NCI-H187 treated with DMSO at 0.1 percent for 48 hours (cell line): ENCODE results near the gene PEX26.
"Not testable (repeated sequence)": the region's sequence is repeated elsewhere in the genome, so short reads cannot be mapped to it uniquely, and the experiment has no call there.

Experiments used
- DNase-seq: peaks from one replicate; lab custom pipeline; 2025; lab: John Stamatoyannopoulos, UW

PEX26 gene

DNA sequence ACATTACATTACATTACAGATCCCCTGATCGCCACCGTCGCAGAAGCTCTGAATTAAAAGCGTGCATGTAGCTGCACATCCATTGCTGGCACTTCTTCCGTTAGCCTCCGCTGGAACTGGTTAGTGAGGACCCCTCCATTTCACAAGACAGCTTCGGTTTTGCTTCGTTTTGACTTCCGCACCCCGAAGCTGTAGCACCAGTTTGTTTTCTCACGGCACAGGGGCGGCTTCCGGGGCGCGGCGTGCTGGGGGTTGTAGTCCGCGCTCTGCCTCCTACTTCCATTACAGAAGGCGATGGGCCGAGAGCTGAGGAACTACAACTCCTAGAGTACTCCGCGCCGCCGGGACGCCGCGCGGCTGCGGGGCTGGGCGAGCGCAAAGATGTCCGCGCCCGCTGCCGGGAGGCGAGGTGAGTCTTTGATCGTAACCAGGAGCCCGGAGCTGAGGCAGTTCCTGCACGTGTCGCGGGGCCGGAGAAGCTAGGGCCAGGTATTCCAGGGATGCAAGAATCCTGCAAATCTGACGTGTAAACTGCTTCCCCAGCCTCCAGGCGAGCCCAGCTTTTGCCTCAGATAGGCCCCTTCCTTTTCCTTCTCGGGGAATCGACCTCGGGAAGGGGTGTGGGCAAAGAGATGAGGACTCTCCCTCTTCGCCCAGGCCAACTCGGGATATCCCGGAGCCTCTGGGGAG, at the start of gene PEX26:
TSS of gene PEX26 (plus strand) at position 352 of the 690 bp plus-strand sequence. CDS start 387 bp downstream, outside the sequence.
- DNase-seq, result peak; percentile 31

DNA sequence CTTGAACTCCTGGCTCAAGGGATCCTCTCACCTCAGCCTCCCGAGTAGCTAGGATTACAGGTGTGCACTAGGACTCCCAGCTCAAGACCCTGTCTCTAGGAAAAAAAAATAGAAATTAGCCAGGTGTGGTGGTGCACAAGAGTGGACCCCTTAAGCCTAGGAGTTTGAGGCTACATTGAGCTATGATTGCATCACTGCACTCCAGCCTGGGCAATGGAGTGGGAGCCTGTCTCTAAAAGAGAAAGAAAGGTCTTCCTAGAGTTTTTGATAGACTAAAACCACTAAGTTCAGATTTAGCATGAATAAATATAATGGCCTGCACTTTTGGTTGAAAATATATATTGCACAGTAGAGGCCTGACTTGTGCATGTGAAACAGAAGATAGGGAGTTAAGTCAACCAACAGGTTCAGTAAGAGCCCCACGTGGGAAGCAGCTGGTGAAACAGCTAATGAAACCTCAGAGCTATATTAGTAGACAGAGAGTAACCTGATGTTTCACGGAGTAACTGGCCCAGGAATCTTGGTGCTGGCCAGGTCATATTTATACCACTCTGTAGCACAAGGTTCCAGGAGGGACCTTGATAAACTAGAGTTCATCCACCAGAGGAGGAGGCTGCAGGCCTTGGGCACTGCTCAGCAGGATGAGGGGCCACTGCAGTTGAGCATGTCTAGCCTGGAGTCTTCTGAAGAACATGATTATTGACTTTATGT, 48.8 kb upstream of the PEX26 start:
- no peak for DNase-seq

- DNase-seq, result no peak
Measured at GRCh38 chr22:18029686-18030267, 48.0 kb upstream of the PEX26 start.

- no peak for DNase-seq
Measured at GRCh38 chr22:18031695-18032454, 45.9 kb upstream of the PEX26 start.

DNA sequence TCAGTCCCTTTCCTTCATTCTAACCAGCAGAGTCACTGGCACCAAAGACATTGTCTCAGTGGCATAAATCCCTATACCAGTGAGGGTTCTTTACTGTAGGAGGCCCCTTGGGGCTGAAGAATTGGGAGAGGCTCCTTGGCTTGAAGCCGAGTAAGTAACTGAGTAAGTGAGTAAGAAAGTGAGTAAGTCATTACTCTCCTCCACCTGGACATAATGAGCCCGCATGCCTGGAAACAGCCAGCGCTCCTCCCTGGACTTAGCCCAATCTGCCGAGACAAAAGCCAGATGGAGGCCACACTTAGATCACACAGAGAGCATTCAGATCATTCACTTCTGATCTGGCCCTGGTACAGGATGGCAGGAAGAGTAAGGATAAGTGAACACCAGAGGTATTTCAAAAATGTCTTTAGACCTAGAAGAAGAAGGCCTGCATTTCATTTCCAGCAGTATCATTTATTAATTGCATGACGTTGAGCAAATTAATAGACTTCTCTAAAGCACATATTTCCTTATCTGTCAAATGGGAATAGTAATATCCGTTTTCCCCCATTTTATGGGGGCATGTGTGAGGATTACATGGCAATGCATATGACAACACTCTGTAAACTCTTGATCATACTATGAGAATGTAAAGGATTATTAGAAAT, 45.2 kb upstream of the PEX26 start:
- no peak for DNase-seq

DNA sequence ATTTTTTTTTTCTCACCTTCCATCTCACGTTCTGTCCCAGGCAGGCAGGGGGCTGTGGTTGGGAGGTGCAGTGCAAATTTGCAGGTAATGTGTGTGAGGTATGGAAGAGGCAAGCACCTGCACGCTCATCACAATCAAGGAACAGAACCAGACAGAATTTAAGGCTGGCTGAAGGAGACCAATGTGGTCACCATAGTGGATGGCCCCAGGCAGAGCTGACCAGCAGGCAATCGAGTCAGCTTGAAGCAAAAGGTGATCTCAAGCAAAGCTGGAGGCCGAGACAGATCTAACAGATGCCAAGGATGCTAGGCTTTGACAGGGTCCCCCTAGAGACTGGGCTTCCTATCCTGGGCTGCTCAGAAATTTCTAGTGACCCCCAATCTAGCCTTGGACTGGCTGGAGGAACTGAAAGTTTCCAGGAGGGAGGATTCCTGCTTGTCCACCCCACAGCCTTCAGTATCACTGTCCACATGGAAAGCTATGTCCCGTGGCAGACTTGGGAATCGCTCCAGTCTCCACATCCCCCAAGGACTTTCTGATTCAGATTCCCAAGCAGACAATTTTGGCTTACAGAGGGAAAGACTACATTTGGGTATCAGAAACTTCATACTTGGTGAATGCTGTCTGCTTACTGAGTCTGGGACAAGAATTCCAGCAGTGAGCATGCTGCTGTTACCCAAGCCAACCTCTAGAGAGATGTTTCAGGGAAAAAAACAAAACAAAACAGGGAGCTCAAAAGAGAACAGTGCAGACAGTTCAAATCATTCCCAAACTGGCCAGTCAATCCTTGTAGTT, 44.4 kb upstream of the PEX26 start:
- no peak for DNase-seq

DNA sequence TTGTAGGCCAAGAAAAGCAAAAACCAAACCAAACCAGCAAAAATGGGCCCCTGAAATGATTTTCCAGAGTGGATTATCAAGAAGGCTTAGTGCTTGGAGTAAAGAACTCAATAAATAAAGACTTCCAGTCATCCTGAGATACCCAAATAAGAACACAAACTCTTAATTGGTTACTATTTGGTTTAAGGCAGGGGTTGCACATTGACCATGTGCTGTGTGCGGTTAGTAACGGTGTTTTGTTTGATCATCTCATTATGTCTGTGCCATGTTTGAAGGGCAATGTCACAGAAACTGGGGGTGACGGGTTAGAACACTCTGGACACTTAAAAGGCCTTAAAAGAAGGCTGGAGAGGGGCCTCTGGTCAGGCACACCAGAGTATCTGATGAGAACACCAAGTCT, 43.7 kb upstream of the PEX26 start:
- DNase-seq, result no peak

- DNase-seq, result no peak
Measured at GRCh38 chr22:18035751-18036150, 42.0 kb upstream of the PEX26 start.

DNA sequence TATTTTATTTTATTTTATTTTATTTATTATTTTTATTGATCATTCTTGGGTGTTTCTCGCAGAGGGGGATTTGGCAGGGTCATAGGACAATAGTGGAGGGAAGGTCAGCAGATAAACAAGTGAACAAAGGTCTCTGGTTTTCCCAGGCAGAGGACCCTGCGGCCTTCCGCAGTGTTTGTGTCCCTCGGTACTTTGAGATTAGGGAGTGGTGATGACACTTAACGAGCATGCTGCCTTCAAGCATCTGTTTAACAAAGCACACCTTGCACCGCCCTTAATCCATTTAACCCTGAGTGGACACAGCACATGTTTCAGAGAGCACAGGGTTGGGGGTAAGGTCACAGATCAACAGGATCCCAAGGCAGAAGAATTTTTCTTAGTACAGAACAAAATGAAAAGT, 36.9 kb upstream of the PEX26 start:
- DNase-seq, result not testable (repeated sequence)

DNA sequence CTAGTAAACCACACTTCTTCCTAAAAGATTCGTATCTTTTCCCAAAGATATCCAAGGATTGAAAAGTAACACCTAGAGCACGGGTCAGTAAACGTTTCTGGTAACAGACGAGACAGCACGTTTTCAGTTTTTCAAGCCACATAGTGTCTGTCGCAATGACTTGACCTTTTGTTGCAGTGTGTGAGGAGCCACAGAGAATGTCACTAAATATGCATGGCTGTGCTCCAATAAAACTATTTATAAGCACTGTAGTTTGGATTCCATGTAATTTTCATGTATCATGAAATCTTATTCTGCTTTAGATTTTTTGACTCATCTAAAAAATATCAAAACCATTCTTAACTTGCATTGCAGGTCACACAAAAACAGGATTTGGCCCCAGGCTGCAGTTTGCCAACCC, 35.1 kb upstream of the PEX26 start:
- DNase-seq, result no peak

DNA sequence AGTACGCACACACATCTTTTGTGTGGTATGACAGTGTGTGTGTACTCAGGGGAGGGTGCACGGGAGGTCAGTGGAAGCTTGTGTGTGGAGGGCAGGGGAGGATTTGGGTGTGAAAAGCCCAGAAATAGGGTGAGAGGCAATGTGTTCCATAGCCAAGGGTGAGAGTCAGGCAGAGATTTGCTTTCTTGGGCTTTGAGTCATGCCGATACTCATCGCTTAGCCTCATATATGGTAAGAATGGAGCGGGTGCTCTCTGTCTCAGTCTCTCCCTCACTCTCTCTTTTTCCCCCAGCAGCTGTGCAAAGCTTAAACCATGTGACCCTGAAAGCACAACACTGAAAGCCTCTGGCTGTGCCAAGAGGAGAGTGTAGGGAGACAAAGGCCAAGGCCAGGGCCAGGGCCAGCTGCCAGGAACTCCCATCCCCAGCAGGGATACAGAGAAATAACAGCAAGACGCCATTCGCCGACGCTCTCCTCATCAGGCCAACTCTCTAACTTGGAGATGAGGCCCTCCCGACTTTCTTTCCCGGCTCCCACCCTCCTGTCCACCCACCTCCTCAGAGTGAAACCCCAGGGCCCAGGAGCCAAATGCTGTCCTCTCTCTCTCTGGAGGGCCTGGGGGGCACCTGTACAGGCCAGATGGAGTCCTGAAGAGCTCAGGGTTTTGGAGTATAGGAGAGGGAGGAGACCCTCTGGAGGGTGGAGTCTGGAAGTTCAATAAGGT, 33.1 kb upstream of the PEX26 start:
- no peak for DNase-seq

GRCh38 chr22:18045794-18046193, 32.0 kb upstream of the PEX26 start:
- no peak for DNase-seq

DNA sequence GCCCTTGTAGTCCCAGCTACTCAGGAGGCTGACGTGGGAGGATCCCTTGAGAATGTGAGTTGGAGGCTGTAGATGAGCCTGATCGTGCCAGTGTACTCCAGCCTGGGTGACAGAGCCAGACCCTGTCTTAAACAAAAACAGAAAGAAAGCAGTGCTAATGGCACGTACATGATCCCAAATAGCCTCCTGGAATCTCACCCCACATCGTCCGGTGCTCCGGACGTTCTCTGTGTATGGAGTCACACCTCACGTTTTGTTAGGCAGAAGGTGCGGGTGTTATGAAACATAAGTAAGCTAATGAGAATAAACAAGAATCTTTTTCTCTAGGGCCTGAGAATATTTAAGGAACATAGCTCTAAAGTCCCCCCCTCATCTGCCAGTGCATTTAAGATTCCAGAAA, 29.7 kb upstream of the PEX26 start:
- no peak for DNase-seq

- no peak for DNase-seq
Measured at GRCh38 chr22:18048441-18048898, 29.3 kb upstream of the PEX26 start.

DNA sequence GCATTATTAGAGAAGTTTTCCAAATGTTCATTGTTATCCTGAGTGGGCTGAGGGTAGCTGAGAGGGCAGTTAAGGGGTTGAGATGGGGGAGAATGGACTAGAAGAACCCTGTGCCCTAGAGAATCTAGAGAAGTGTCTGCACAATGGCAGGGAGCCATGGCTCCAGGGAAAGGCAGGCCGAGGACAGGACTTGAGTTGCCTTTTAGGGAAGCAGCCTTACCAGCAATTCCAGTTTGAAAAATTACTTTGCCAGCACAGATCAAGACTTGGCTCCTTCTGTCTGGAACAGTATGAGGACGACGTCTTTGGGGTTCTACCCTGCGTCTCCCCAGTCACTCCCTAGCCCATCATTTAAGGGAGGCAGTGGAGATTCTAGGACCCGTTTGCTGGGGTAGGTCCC, 27.7 kb upstream of the PEX26 start:
- no peak for DNase-seq

GRCh38 chr22:18051113-18051512, 26.7 kb upstream of the PEX26 start:
- DNase-seq, result not testable (repeated sequence)

- DNase-seq, result not testable (repeated sequence)
Measured at GRCh38 chr22:18053216-18053946, 24.4 kb upstream of the PEX26 start.

DNA sequence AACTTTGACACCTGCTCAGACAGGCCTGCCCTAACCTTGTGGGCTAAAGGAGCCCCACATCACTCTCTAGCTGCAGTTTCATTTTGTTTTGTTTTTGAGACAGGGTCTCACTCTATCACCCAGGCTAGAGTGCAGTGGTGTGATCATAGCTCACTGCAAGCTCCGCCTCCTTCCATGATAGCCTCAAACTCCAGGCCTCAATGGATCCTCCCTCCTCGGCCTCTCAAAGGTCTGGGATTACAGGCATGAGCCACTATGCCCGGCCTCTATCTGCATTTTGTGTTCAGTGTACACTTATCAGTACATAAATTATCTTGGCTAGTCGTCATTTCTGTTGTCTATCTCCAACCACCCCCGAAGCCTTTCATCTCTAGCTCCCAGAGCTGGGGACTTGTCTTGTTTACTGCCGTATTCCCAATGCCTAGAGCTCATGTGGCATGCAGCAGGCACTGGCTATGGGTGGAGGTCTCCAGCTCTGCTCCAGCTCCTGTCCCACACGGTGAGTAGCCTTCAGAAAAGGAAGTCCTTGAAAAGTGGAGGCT, 22.1 kb upstream of the PEX26 start:
- DNase-seq, result no peak

DNA sequence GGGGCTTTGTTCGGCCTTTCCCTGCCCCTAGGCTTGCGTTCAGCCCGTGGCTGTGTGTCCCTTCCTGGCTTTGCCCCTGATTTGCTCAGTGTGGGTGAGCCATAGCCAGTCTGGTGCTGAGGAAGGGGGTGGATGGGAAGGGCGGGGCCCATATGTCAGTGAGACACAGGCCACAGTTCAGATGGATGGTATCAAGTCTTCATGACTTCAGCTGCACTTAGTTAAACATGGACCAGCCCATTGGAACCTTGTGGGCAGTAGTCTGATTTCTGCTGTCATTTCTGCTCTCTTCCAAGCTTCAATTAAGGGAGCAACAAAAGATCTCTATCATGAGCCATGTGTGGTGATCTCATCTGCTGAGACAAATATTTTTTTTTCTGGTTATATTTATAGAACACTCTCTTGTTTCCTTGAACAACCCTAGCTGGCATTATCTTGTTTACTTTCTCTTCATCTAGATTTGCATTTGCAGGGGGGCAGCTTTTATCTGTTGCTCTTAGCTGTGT, 21.6 kb upstream of the PEX26 start:
- no peak for DNase-seq
